Caco-2 (cell line): Measurements from ENCODE around the gene HOXC10. TPM values are rescaled to one million over a fixed set of nuclear protein-coding genes. Genes with fewer than 3 reads are reported as not detected.

Source experiments
- BruUV-seq: library from RNA; stranded (reverse); fragments of 400-500 nt; replicated peaks from 2 replicates; lab custom pipeline; 2021; lab: Mats Ljungman, UMichigan
- CTCF ChIA-PET: fragments of 300-600 bp; sonication (Branson Sonifier 250); formaldehyde crosslinking; loops from one replicate; lab custom pipeline; 2022; ENCODE audit warnings: antibody characterized with exemption; lab: Charles Lee
- POLR2A ChIA-PET: fragments of 300-600 bp; sonication (Branson Sonifier 250); formaldehyde crosslinking; loops from one replicate; lab custom pipeline; 2022; ENCODE audit warnings: antibody characterized with exemption; lab: Charles Lee
- DNase-seq, 2 experiments: peaks; one replicate each; pipeline versions ENCODE4 v3.0.0 to v3.0.0-alpha.2; 2020 to 2022
- H3K27me3 ChIP-seq: replicated peaks from 2 replicates; pipeline ENCODE4 v1.6.0; 2011; ENCODE audit warnings: low read length; ENCODE audit not compliant: control insufficient read depth, insufficient read depth
- H3K36me3 ChIP-seq: 2 replicates; pipeline ENCODE4 v1.5.1; 2011; ENCODE audit warnings: low read length; ENCODE audit not compliant: control insufficient read depth, insufficient read depth
- H3K4me1 ChIP-seq: fragments of 250-450 bp; sonication (Bioruptor Pico); 2 replicates; pipeline ENCODE4 v1.5.1; 2020; ENCODE audit warnings: mild to moderate bottlenecking
- H3K4me3 ChIP-seq: 2 replicates; pipeline ENCODE4 v1.5.1; 2011; ENCODE audit warnings: low read depth, mild to moderate bottlenecking, control low read depth, low read length
- H3K9me3 ChIP-seq: fragments of 250-450 bp; sonication (Bioruptor Pico); 2 replicates; pipeline ENCODE4 v1.5.1; 2020; ENCODE audit warnings: mild to moderate bottlenecking, moderate library complexity
- H3K27ac Mint-ChIP-seq: one replicate; pipeline ENCODE4 v1.8.0; 2022; ENCODE audit warnings: mixed read lengths; ENCODE audit not compliant: unreplicated experiment
- H3K27me3 Mint-ChIP-seq: one replicate; pipeline ENCODE4 v1.8.0; 2022; ENCODE audit warnings: mixed read lengths; ENCODE audit not compliant: insufficient read depth, unreplicated experiment
- H3K36me3 Mint-ChIP-seq: one replicate; pipeline ENCODE4 v1.8.0; 2022; ENCODE audit warnings: mild to moderate bottlenecking, mixed read lengths; ENCODE audit not compliant: insufficient read depth, unreplicated experiment
- H3K4me1 Mint-ChIP-seq: one replicate; pipeline ENCODE4 v1.8.0; 2022; ENCODE audit warnings: low read depth, mixed read lengths; ENCODE audit not compliant: unreplicated experiment
- H3K4me3 Mint-ChIP-seq: one replicate; pipeline ENCODE4 v1.8.0; 2022; ENCODE audit warnings: mild to moderate bottlenecking, moderate library complexity, mixed read lengths; ENCODE audit not compliant: unreplicated experiment
- H3K9me3 Mint-ChIP-seq: one replicate; pipeline ENCODE4 v1.8.0; 2022; ENCODE audit warnings: mixed read lengths; ENCODE audit not compliant: unreplicated experiment
- intact Hi-C: fragments of 100-400 bp; cut with micrococcal nuclease; formaldehyde crosslinking; loops from one replicate; pipeline ENCODE4 v1.10.0; 2022; ENCODE audit not compliant: unreplicated experiment
- total RNA-seq: library from RNA; stranded (reverse); gene quantifications from 2 replicates; pipeline ENCODE4 v1.2.3, GENCODE V29; 2022
- TF ChIP-seq, protein P1 (sequence below), 2 experiments: fragments of 200-600 bp in 1 of 2; IDR thresholded peaks; 1 replicate in 1 of 2; 2 replicates in 1 of 2; pipeline versions ENCODE4 v1.5.1 to v1.8.0; 2011 to 2022; ENCODE audit warnings: antibody characterized with exemption in 1 of 2, control low read depth in 1 of 2, inconsistent platforms in 1 of 2, low read depth in 1 of 2, low read length in 1 of 2, mild to moderate bottlenecking in 1 of 2, moderate library complexity in 1 of 2; ENCODE audit not compliant: insufficient read depth in 1 of 2, severe bottlenecking in 1 of 2, unreplicated experiment in 1 of 2

HOXC10 gene
- total RNA-seq, 1 experiment from 2014 or later: 4.0 TPM

DNA sequence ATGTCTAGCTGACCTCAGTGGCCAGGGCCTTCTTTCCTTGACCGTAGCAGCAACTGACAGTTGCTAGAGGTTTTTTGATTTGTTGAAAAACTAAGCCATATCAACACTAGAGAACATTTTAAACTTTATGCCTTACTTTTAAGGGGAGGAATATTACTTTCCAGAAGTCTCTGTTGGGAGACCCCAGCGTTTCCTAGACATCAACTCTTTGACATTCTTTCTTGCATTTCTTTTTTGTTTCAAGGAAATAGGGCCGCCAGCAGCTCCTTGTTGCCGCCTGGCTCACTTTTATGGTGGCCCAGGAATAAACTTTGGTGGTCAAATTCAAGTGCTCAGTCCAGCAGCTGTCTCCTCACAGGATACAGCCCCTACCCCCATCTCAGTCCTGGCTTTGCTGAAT, 14.5 kb upstream of the HOXC10 start:
- Mint-ChIP-seq H3K9me3 (no peaks in the 10 kb centered on the region), H3K4me3 (no peak overlapping the region), H3K27ac (no peak overlapping the region), H3K36me3 (no peaks in the 10 kb centered on the region), H3K27me3 (no peaks in the 10 kb centered on the region), H3K4me1 (peaks cover 12% of the 10 kb centered on the region)
- intact Hi-C loops: no loop called here
- BruUV-seq: no TSS peak
- ChIA-PET CTCF (no interaction called here), POLR2A (no interaction called here)
- Histone ChIP-seq H3K4me3 (no peak overlapping the region), H3K9me3 (no peaks in the 10 kb centered on the region), H3K4me1 (peaks cover 4% of the 10 kb centered on the region; the same call in 1 of the 2 replicates), H3K36me3 (no peaks in the 10 kb centered on the region), H3K27me3 (no peaks in the 10 kb centered on the region)
- DNase-seq: no peak
- TF ChIP-seq, protein P1, sequence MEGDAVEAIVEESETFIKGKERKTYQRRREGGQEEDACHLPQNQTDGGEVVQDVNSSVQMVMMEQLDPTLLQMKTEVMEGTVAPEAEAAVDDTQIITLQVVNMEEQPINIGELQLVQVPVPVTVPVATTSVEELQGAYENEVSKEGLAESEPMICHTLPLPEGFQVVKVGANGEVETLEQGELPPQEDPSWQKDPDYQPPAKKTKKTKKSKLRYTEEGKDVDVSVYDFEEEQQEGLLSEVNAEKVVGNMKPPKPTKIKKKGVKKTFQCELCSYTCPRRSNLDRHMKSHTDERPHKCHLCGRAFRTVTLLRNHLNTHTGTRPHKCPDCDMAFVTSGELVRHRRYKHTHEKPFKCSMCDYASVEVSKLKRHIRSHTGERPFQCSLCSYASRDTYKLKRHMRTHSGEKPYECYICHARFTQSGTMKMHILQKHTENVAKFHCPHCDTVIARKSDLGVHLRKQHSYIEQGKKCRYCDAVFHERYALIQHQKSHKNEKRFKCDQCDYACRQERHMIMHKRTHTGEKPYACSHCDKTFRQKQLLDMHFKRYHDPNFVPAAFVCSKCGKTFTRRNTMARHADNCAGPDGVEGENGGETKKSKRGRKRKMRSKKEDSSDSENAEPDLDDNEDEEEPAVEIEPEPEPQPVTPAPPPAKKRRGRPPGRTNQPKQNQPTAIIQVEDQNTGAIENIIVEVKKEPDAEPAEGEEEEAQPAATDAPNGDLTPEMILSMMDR (IDR thresholded peaks at IDR 0.05; ENCODE audit: insufficient read depth in 1 of 2, low read depth in 1 of 2, low read length in 1 of 2, severe bottlenecking in 1 of 2, unreplicated experiment in 1 of 2): no peak

DNA sequence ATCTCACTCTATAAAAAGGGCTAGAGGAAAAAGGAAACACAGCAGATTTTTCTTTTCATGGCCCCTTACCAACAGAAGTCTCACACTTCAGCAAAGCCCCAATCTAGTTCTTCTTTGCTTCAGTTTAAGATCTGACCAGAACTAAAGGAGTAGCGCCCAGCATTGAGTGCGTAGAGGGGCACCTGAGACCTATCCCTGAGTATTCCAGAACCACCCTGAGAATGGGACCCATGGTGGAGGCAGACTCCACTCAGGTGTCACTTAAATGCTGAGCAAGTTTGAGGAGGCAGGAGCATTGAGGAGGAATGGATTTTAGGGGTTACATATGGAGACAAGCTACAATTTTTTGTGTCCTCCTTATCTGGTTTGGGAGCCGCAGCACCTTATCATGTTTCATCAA, 13.8 kb upstream of the HOXC10 start:
- no peaks in the 10 kb centered on the region for H3K27me3 Mint-ChIP-seq
- POLR2A ChIA-PET: no interaction called here

DNA sequence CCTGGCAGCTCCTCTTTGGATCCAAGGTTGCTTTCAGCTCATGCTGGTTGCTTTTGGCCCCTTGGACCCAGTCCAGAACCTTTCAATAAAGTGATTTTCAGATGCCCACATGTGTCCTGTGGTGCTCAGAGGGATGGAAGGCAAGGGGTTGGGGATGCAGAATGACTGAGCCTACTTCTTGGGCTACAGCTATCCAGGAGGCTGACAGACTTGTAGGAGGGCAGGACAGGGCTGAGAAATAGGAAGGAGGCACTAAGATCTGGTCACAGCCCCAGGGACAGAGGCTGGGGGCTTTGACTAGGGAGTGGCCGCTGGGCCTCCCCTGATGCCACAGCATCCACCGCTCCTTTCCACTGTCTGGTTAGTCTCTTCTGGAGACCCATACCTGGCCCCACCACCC, 13.3 kb upstream of the HOXC10 start:
- BruUV-seq: no TSS peak
- POLR2A ChIA-PET: interaction anchor here (0.6 kb wide), 1 partner anchor 397 kb away, joined by 3 read pairs; no protein-coding TSS in a partner anchor
- Mint-ChIP-seq H3K27ac (no peak overlapping the region), H3K27me3 (no peaks in the 10 kb centered on the region), H3K36me3 (no peaks in the 10 kb centered on the region), H3K4me1 (peaks cover 8% of the 10 kb centered on the region), H3K4me3 (no peak overlapping the region), H3K9me3 (no peaks in the 10 kb centered on the region)
- TF ChIP-seq, protein P1 (IDR thresholded peaks at IDR 0.05; ENCODE audit: insufficient read depth in 1 of 2, low read depth in 1 of 2, low read length in 1 of 2, severe bottlenecking in 1 of 2, unreplicated experiment in 1 of 2): no peak
- no peak for DNase-seq
- intact Hi-C loops: no loop called here
- Histone ChIP-seq H3K36me3 (no peaks in the 10 kb centered on the region), H3K27me3 (no peaks in the 10 kb centered on the region), H3K4me3 (no peak overlapping the region), H3K4me1 (peaks cover 5% of the 10 kb centered on the region; the same call in 1 of the 2 replicates), H3K9me3 (no peaks in the 10 kb centered on the region)
- CTCF ChIA-PET: no interaction called here

More for the DNA sequence above, 13.8 kb upstream of the HOXC10 start:
- Histone ChIP-seq H3K4me1 (peaks cover 5% of the 10 kb centered on the region; the same call in 1 of the 2 replicates), H3K9me3 (no peaks in the 10 kb centered on the region), H3K27me3 (no peaks in the 10 kb centered on the region), H3K36me3 (no peaks in the 10 kb centered on the region), H3K4me3 (no peak overlapping the region)
- CTCF ChIA-PET: no interaction called here
- Mint-ChIP-seq H3K27ac (no peak overlapping the region), H3K9me3 (no peaks in the 10 kb centered on the region), H3K4me1 (peaks cover 8% of the 10 kb centered on the region), H3K36me3 (no peaks in the 10 kb centered on the region), H3K4me3 (no peak overlapping the region)
- DNase-seq: no peak
- BruUV-seq: no TSS peak
- TF ChIP-seq, protein P1 (IDR thresholded peaks at IDR 0.05; ENCODE audit: insufficient read depth in 1 of 2, low read depth in 1 of 2, low read length in 1 of 2, severe bottlenecking in 1 of 2, unreplicated experiment in 1 of 2): no peak
- intact Hi-C loops: no loop called here
